ENCODE measurements around the gene CST7. TPM values are rescaled to one million over a fixed set of nuclear protein-coding genes. Genes with fewer than 3 reads are reported as not detected.
"Not testable (repeated sequence)": the region's sequence is repeated elsewhere in the genome, so short reads cannot be mapped to it uniquely, and the experiment has no call there.

CST7 gene
- total RNA-seq, 2 donors from 2014 or later = 5.4 to 10.9 TPM

DNA sequence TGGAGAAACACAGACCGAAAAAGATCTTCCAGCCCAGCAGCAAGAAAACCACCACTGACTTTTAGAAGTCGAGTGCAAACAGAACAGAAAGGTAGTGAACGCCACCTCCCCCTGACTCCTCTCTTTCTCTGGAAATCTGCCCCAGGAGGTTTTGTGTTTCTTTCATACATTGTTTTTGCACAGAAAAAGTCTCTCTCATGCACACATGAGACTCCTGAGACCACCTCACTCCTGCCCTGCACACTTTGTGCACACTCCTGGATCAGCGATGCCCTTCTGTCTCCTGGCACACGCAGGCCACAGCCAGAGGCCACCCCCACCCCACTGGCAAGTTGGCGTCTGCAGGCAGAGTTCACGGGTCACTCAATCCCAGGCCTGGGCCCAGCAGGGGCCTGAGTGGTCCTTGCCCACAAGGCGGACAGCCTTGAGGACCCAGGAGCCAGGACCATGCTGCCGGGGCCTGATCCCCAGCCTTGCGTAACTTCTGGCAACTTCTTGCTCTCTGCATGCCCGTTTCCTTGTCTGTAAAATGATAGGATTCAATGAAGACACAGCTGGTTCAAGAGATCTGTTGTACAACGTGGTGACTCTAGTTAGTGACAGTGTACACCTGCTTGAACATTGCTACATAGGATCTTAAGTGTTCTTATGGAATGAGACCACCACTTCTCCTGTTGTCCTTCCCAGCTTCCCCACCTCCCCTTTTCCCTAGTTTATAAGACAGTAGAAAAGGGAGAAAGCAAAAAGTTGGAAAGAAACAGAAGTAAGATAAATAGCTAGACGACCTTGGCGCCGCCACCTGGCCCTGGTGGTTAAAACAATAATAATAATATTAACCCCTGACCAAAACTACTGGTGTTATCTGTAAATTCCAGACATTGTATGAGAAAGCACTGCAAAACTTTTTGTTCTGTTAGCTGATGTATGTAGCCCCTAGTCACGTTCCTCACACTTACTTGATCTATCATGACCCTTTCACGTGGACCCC lies 30.2 kb upstream of the CST7 start:
- no peaks in the 10 kb centered on the region for H3K27me3 ChIP-seq (replicated peaks; ENCODE audit: insufficient read depth)
- TF ChIP-seq, protein P1, sequence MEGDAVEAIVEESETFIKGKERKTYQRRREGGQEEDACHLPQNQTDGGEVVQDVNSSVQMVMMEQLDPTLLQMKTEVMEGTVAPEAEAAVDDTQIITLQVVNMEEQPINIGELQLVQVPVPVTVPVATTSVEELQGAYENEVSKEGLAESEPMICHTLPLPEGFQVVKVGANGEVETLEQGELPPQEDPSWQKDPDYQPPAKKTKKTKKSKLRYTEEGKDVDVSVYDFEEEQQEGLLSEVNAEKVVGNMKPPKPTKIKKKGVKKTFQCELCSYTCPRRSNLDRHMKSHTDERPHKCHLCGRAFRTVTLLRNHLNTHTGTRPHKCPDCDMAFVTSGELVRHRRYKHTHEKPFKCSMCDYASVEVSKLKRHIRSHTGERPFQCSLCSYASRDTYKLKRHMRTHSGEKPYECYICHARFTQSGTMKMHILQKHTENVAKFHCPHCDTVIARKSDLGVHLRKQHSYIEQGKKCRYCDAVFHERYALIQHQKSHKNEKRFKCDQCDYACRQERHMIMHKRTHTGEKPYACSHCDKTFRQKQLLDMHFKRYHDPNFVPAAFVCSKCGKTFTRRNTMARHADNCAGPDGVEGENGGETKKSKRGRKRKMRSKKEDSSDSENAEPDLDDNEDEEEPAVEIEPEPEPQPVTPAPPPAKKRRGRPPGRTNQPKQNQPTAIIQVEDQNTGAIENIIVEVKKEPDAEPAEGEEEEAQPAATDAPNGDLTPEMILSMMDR (IDR thresholded peaks at IDR 0.05) = no peak
- no peak overlapping the region for H3K4me3 ChIP-seq
- H3K27ac ChIP-seq = no peak overlapping the region
- H3K36me3 ChIP-seq = no peaks in the 10 kb centered on the region
- H3K4me1 ChIP-seq (ENCODE audit: control insufficient read depth in 1 of 2, low read depth in 2 of 2) = peaks cover 0 to 10% of the 10 kb centered on the region in 2 donors
- ATAC-seq (ENCODE audit: insufficient number of reproducible peaks, low FRiP score, low read depth) (no peak), DNase-seq (ENCODE audit: low spot score) (no peak)
- H3K9me3 ChIP-seq = no peaks in the 10 kb centered on the region

DNA sequence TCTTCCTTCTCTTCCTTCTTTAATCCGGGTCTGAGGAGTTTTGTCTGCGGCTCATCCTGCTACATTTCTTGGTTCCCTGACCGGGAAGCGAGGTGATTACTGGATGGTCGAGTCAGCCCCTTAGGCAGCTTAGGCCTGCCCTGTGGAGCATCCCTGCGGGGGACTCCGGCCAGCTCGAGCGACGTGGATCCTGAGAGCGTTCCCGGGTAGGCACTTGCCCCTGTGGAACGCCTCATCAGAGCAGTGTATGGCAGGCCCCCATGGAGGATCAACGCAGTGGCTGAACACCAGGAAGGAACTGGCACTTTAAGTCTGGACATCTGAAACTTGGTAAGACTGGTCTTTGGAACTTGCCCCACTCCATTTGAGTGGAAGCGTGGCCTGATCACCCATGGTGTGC lies 29.4 kb upstream of the CST7 start:
- not testable (repeated sequence) for DNase-seq (ENCODE audit: low spot score); ATAC-seq (ENCODE audit: insufficient number of reproducible peaks, low FRiP score, low read depth); H3K4me1 ChIP-seq (ENCODE audit: control insufficient read depth in 1 of 2, low read depth in 2 of 2); H3K36me3 ChIP-seq; H3K9me3 ChIP-seq; H3K27me3 ChIP-seq (replicated peaks; ENCODE audit: insufficient read depth); H3K27ac ChIP-seq; H3K4me3 ChIP-seq

DNA sequence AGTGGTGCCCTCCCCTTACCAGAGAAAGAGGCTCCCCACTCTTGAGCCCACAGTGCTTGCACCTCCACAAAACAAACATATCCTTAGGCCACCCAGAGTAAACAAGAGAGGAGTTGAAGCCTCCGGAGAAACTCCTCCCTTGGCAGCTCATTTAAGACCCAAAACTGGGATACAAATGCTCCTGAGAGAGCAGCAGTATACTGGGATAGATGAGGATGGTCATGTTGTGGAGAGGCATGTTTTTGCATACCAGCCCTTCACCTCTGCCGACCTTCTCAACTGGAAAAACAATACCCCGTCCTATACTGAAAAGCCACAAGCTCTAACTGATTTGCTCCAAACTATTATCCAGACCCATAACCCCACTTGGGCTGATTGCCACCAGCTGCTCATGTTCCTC lies 28.4 kb upstream of the CST7 start:
- H3K4me3 ChIP-seq; H3K4me1 ChIP-seq (ENCODE audit: control insufficient read depth in 1 of 2, low read depth in 2 of 2); ATAC-seq (ENCODE audit: insufficient number of reproducible peaks, low FRiP score, low read depth); H3K9me3 ChIP-seq; DNase-seq (ENCODE audit: low spot score); H3K36me3 ChIP-seq; H3K27ac ChIP-seq; H3K27me3 ChIP-seq (replicated peaks; ENCODE audit: insufficient read depth): not testable (repeated sequence)

DNA sequence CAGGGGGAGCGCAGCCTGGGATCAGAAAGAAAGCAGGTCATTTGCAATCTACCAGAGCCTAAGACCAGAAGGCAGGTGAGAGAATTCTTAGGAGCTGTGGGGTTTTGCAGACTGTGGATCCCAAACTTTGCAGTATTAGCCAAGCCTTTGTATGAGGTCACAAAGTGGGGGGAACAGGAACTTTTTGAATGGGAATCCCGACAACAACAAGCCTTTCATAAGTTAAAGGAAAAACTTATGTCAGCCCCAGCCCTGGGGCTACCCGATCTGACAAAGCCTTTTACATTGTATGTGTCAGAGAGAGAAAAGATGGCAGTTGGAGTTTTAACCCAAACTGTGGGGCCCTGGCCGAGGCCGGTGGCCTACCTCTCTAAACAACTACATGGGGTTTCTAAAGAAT lies 19.8 kb upstream of the CST7 start:
- H3K4me1 ChIP-seq (ENCODE audit: control insufficient read depth in 1 of 2, low read depth in 2 of 2); H3K27me3 ChIP-seq (replicated peaks; ENCODE audit: insufficient read depth); H3K4me3 ChIP-seq; DNase-seq (ENCODE audit: low spot score); H3K27ac ChIP-seq; ATAC-seq (ENCODE audit: insufficient number of reproducible peaks, low FRiP score, low read depth); H3K9me3 ChIP-seq; H3K36me3 ChIP-seq: not testable (repeated sequence)

DNA sequence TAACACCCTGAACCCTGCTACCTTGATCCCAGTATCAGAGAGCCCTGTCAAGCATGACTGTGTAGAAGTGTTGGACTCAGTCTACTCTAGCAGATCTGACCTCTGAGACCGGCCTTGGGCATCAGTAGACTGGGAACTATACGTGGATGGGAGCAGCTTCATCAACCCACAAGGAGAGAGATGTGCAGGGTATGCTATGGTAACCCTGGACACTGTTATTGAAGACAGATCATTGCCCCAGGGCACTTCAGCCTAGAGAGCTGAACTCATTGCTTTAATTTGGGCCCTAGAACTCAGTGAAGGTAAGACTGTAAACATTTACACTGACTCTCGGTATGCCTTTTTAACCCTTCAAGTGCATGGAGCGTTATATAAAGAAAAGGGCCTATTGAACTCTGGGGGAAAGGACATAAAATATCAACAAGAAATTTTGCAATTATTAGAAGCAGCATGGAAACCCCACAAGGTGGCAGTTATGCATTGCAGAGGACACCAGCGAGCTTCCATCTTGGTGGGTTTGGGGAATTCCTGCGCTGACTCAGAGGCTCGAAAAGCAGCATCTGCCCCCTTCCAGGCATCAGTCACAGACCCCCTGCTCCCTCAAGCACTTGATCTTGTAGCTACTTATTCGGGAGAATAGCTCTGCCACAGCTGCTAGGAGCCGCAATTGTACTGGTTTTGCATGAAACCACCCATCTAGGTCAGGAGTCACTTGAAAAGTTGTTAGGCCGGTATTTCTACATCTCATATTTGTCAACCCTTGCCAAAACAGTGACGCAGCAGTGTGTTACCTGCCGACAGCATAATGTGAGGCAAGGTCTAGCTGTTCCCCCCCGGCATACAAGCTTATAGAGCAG lies 19.0 kb upstream of the CST7 start:
- not testable (repeated sequence) for H3K9me3 ChIP-seq; H3K27me3 ChIP-seq (replicated peaks; ENCODE audit: insufficient read depth); H3K4me3 ChIP-seq; DNase-seq (ENCODE audit: low spot score); H3K27ac ChIP-seq; ATAC-seq (ENCODE audit: insufficient number of reproducible peaks, low FRiP score, low read depth); H3K4me1 ChIP-seq (ENCODE audit: control insufficient read depth in 1 of 2, low read depth in 2 of 2); H3K36me3 ChIP-seq

DNA sequence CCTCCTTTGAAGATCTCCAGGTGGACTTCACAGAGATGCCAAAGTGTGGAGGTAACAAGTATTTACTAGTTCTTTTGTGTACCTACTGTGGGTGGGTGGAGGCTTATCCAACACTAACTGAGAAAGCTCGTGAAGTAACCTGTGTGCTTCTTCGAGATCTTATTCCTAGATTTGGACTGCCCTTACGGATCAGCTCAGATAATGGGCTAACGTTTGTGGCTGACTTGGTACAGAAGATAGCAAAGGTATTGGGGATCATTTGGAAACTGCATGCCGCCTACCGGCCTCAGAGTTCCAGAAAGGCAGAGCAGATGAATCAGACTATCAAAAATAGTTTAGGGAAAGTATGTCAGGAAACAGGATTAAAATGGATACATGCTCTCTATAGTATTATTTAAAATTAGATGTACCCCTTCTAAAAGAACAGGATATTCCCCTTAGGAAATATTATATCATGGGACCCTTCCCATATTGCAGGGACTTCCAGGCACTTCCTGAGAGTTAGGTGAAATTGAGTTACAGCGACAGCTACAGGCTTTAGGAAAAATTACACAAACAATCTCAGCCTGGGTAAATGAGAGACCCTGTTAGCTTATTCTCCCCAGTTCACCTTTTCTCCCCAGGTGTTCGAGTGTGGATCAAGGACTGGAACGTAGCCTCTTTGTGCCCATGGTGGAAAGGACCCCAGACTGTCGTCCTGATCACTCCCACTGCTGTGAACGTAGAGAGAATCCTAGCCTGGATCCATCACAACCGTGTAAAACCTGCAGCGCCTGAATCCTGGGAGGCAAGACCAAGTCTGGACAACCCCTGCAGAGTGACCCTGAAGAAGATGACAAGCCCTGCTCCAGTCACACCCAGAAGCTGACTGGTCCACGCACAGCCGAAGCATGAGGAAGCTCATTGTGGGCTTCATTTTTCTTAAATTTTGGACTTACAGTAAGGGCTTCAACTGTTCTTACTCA lies 18.1 kb upstream of the CST7 start:
- H3K36me3 ChIP-seq = not testable (repeated sequence)

DNA sequence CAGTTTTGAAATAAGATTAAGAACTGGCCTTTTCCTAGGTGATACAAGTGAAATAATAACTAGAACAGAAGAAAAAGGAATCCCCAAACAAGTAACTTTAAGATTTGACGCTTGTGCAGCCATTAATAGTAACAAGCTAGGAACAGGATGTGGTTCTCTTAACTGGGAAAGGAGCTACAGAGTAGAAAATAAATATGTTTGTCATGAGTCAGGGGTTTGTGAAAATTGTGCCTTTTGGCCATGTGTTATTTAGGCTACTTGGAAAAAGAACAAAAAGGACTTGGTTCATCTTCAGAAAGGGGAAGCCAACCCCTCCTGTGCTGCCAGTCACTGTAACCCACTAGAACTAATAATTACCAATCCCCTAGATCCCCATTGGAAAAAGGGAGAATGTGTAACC lies 17.2 kb upstream of the CST7 start:
- H3K27ac ChIP-seq; H3K36me3 ChIP-seq; ATAC-seq (ENCODE audit: insufficient number of reproducible peaks, low FRiP score, low read depth); H3K4me3 ChIP-seq; H3K27me3 ChIP-seq (replicated peaks; ENCODE audit: insufficient read depth); H3K4me1 ChIP-seq (ENCODE audit: control insufficient read depth in 1 of 2, low read depth in 2 of 2); H3K9me3 ChIP-seq; DNase-seq (ENCODE audit: low spot score): not testable (repeated sequence)

More for the DNA sequence above, 18.1 kb upstream of the CST7 start:
- DNase-seq (ENCODE audit: low spot score); H3K4me3 ChIP-seq; H3K27ac ChIP-seq; H3K27me3 ChIP-seq (replicated peaks; ENCODE audit: insufficient read depth); H3K9me3 ChIP-seq; ATAC-seq (ENCODE audit: insufficient number of reproducible peaks, low FRiP score, low read depth); H3K4me1 ChIP-seq (ENCODE audit: control insufficient read depth in 1 of 2, low read depth in 2 of 2): not testable (repeated sequence)
